Osteocyte (in vitro differentiated cells): Measurements from ENCODE around the gene CDH23. TPM values are rescaled to one million over a fixed set of nuclear protein-coding genes. Genes with fewer than 3 reads are reported as not detected.

Experiments
- DNase-seq: peaks from one replicate; pipeline ENCODE4 v3.0.0; 2021; ENCODE audit warnings: mixed read lengths; ENCODE audit not compliant: unreplicated experiment; ENCODE audit errors: extremely low spot score
- H3K27ac Mint-ChIP-seq: one replicate; pipeline ENCODE4 v1.8.0; 2021; ENCODE audit warnings: mild to moderate bottlenecking, mixed read lengths; ENCODE audit not compliant: unreplicated experiment
- H3K27me3 Mint-ChIP-seq: one replicate; pipeline ENCODE4 v1.8.0; 2021; ENCODE audit warnings: mixed read lengths; ENCODE audit not compliant: unreplicated experiment
- H3K36me3 Mint-ChIP-seq: one replicate; pipeline ENCODE4 v1.8.0; 2021; ENCODE audit warnings: mixed read lengths; ENCODE audit not compliant: unreplicated experiment
- H3K4me1 Mint-ChIP-seq: one replicate; pipeline ENCODE4 v1.8.0; 2021; ENCODE audit warnings: mixed read lengths; ENCODE audit not compliant: unreplicated experiment
- H3K4me3 Mint-ChIP-seq: one replicate; pipeline ENCODE4 v1.8.0; 2021; ENCODE audit warnings: mild to moderate bottlenecking, moderate library complexity, mixed read lengths; ENCODE audit not compliant: unreplicated experiment
- H3K9me3 Mint-ChIP-seq: one replicate; pipeline ENCODE4 v1.8.0; 2021; ENCODE audit warnings: mixed read lengths; ENCODE audit not compliant: unreplicated experiment
- total RNA-seq: library from RNA; stranded (reverse); gene quantifications from 2 replicates; pipeline ENCODE4 v1.2.1, GENCODE V29; 2021
- TF ChIP-seq, protein P1 (sequence below): fragments of 200-600 bp; sonication (generic); IDR thresholded peaks from 2 replicates; pipeline ENCODE4 v1.5.0; 2021; ENCODE audit warnings: antibody characterized with exemption, mild to moderate bottlenecking, moderate library complexity

Gene CDH23
- total RNA-seq, 1 donor from 2014 or later, result not detected

GRCh38 chr10:71594934-71595571, 198.3 kb downstream of the CDH23 start:
- Mint-ChIP-seq H3K27ac (no peak overlapping the region), H3K36me3 (no peaks in the 10 kb centered on the region), H3K4me3 (no peak overlapping the region), H3K4me1 (peaks cover 3% of the 10 kb centered on the region), H3K27me3 (peaks cover 18% of the 10 kb centered on the region), H3K9me3 (no peaks in the 10 kb centered on the region)
- TF ChIP-seq, protein P1, sequence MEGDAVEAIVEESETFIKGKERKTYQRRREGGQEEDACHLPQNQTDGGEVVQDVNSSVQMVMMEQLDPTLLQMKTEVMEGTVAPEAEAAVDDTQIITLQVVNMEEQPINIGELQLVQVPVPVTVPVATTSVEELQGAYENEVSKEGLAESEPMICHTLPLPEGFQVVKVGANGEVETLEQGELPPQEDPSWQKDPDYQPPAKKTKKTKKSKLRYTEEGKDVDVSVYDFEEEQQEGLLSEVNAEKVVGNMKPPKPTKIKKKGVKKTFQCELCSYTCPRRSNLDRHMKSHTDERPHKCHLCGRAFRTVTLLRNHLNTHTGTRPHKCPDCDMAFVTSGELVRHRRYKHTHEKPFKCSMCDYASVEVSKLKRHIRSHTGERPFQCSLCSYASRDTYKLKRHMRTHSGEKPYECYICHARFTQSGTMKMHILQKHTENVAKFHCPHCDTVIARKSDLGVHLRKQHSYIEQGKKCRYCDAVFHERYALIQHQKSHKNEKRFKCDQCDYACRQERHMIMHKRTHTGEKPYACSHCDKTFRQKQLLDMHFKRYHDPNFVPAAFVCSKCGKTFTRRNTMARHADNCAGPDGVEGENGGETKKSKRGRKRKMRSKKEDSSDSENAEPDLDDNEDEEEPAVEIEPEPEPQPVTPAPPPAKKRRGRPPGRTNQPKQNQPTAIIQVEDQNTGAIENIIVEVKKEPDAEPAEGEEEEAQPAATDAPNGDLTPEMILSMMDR, result no peak
- DNase-seq, result no peak

- Mint-ChIP-seq H3K9me3 (no peaks in the 10 kb centered on the region), H3K4me3 (no peak overlapping the region), H3K4me1 (peaks cover 3% of the 10 kb centered on the region), H3K36me3 (no peaks in the 10 kb centered on the region), H3K27ac (no peak overlapping the region), H3K27me3 (peaks cover 18% of the 10 kb centered on the region)
- DNase-seq, result no peak
- TF ChIP-seq, protein P1, result no peak
Measured at GRCh38 chr10:71595649-71596048, 198.9 kb downstream of the CDH23 start.

DNA sequence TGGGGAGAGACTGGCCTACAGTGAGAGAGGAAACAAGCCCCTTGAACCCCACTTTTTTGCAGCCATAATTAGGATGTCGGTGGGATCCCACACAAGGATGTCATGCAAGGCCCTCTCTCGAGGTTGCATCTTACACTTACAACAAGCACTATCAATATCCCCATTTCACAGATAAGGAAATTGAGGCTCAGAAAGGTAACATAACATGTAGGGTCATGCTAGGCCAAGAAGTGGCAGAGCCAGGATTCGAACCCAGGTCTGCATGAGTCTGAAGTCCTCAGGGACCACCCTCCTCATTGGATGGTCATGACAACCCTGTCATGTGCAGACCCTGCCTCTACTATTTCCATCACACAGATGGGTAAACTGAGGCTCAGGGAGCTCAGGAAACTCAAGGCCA, 199.4 kb downstream of the CDH23 start:
- no peak for DNase-seq
- H3K36me3 Mint-ChIP-seq, result no peaks in the 10 kb centered on the region
- TF ChIP-seq, protein P1, result no peak
- no peaks in the 10 kb centered on the region for H3K4me1 Mint-ChIP-seq
- H3K27me3 Mint-ChIP-seq, result peaks cover 16% of the 10 kb centered on the region
- H3K9me3 Mint-ChIP-seq, result no peaks in the 10 kb centered on the region
- no peak overlapping the region for H3K4me3 Mint-ChIP-seq
- H3K27ac Mint-ChIP-seq, result no peak overlapping the region

GRCh38 chr10:71596759-71597158, 200.0 kb downstream of the CDH23 start:
- Mint-ChIP-seq H3K4me3 (no peak overlapping the region), H3K36me3 (no peaks in the 10 kb centered on the region), H3K27me3 (peaks cover 13% of the 10 kb centered on the region), H3K9me3 (no peaks in the 10 kb centered on the region), H3K4me1 (no peaks in the 10 kb centered on the region), H3K27ac (no peak overlapping the region)
- TF ChIP-seq, protein P1, result no peak
- DNase-seq, result no peak

- Mint-ChIP-seq H3K4me3 (no peak overlapping the region), H3K36me3 (no peaks in the 10 kb centered on the region), H3K27me3 (peaks cover 5% of the 10 kb centered on the region), H3K27ac (no peak overlapping the region), H3K4me1 (no peaks in the 10 kb centered on the region), H3K9me3 (no peaks in the 10 kb centered on the region)
- no peak for DNase-seq
- TF ChIP-seq, protein P1, result no peak
Measured at GRCh38 chr10:71597821-71598498, 201.2 kb downstream of the CDH23 start.
